Kidney glomerular epithelial cell (primary cell): ENCODE measurements around the gene RCOR1.

Source experiments
- DNase-seq: peaks from one replicate; lab custom pipeline; 2025; lab: John Stamatoyannopoulos, UW

The RCOR1 gene

GRCh38 chr14:102678394-102678793 lies 85.9 kb downstream of the RCOR1 start:
- DNase-seq, result no peak

- no peak for DNase-seq
These were observed 91.2 kb downstream of the RCOR1 start for GRCh38 chr14:102683399-102684297.

DNA sequence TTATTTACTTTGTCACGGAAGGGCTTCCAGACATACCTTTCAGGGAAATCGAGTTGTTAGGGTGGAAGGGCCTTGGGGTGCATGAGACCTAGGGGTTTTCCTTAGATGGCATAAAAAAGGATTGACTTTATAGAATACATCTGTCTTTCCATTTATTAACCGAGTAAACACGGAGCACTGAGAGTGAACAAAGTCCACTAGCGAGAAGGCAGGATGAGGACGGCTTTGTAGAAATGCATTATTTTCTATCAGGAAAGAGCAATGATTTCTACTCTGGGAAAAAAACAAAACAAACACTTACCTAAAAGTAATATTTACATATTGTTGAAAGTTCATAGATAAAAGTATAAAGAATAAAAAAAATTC lies 91.8 kb downstream of the RCOR1 start:
- DNase-seq, result no peak

- DNase-seq, result no peak
These were observed 93.8 kb downstream of the RCOR1 start for GRCh38 chr14:102686196-102686801.

- no peak for DNase-seq
These were observed 95.8 kb downstream of the RCOR1 start for GRCh38 chr14:102688290-102688689.

DNA sequence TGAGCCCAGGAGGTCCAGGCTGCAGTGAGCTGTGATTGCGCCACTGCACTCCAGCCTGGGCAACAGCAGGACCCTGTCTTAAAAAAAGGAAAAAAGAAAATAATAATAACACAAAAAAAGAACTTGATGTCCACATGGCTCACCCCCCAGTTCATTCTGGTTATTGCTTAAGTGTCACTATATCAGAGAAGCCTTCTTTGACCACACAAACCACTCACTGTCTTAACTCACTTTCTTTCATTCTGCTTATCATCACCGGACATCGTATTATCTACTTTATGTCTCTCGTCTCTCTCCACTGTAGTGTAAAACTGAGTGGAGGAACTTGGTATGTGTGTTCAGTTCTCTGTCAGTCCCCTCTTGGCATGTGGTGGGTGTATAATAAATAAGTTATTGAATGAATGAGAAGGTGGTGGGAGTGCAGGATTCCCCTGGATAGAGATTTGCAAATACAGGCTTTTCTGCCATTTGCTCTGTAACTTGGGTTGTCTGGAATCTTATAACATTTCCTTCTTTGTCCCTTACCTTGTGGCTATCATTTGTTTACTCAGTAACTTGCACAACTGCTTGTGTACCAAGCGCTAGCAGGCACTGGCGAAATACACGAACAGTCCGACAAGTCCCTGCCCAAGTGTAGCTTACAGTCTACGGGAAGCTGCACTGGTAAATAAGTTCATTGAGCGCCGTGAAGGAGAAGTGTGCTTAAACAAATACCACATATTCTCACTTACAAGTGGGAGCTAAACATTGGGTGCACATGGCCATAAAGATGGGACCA lies 98.2 kb downstream of the RCOR1 start:
- no peak for DNase-seq

DNA sequence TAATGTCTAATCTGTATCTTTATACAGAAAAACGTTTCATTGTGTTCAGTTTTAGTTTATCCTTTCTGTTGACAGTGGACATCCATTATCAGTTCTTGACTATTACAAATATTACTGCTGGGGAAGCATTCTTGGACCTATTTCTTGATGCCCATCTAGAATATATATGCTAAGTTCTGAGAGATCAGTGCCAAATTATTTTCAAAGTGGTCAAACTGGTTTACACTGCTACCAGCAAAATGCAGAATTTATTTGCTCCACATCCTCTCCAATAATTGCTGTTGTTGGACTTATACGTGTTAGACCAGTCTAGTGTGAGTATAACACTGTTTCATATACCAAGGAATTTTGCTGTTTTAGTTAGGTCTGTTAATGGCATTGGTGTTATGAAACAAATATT lies 99.3 kb downstream of the RCOR1 start:
- DNase-seq, result no peak

DNA sequence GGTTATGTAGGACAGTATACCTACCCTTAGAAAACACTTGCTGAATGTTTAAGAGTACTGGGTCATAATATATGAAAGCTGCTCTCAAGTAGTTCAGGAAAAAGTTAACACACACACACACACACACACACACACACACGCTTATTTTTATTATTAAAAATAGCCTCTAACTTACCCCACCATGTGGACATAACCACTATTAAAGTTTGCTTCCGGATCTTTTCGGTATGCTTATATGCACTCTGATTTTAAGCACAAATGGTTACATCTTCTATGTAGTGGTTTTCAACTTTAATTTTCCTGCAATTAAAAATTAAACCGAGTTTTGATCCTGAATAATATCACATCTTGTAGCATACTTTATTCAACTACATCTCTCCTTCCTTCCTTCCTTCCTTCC lies 99.9 kb downstream of the RCOR1 start:
- DNase-seq, result no peak

- no peak for DNase-seq
These were observed 100.7 kb downstream of the RCOR1 start for GRCh38 chr14:102693006-102693755.

DNA sequence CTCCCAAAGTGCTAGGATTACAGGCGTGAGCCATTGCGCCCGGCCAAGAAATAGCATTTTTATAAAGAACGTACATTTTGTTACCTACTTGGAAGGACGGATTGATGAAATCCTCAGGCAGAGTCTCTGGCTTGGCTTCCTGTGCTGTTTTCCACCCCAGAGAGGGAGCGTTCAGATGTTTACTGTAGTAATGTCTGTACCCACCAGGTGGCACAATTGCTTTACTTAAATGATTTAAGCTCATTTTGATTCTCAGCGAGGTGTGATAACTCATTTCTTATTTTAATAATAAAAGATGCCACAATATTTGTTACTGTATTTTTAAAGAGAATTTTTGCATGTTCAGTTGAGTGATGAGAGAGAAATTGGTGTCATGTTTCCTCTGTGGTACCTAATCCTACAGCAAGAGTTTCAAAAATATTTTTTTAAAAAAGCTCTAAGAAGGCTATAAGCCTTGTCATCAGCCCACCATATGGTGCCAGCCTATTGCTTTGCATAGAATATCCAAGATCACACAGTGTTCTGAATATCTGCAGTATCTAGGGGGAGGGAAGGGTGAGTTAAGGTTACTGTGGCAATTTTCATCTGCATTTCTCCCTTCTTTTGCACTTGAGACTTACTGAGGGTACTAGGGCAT lies 102.2 kb downstream of the RCOR1 start:
- peak; percentile 71 for DNase-seq

- no peak for DNase-seq
These were observed 102.7 kb downstream of the RCOR1 start for GRCh38 chr14:102695167-102695555.

GRCh38 chr14:102696332-102696731 lies 103.9 kb downstream of the RCOR1 start:
- no peak for DNase-seq

GRCh38 chr14:102696856-102697495 lies 104.5 kb downstream of the RCOR1 start:
- DNase-seq, result no peak

GRCh38 chr14:102697501-102697900 lies 105.1 kb downstream of the RCOR1 start:
- DNase-seq, result no peak

GRCh38 chr14:102699416-102700110 lies 107.1 kb downstream of the RCOR1 start:
- DNase-seq, result no peak

DNA sequence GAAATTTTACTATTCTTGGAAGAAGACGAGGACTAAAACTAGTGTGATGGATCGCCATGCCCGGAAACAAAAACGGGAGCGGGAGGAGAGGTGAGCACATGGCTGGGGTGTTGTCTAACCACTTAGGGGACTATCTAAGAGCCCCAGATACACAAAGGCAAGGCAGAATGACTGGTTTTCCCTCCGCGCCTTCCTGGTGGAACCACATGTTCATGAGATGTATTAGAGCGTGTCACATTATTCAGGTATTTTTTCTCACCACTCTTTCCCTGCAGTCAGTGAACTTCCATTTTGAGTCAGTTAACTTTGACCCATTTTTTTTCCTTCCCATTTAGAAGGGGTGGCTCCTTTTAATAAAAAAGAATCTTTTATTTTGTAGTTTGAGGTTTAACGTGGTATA lies 116.0 kb downstream of the RCOR1 start:
- no peak for DNase-seq

- DNase-seq, result no peak
These were observed 118.8 kb downstream of the RCOR1 start for GRCh38 chr14:102711207-102711606.

GRCh38 chr14:102711946-102712345 lies 119.5 kb downstream of the RCOR1 start:
- no peak for DNase-seq

DNA sequence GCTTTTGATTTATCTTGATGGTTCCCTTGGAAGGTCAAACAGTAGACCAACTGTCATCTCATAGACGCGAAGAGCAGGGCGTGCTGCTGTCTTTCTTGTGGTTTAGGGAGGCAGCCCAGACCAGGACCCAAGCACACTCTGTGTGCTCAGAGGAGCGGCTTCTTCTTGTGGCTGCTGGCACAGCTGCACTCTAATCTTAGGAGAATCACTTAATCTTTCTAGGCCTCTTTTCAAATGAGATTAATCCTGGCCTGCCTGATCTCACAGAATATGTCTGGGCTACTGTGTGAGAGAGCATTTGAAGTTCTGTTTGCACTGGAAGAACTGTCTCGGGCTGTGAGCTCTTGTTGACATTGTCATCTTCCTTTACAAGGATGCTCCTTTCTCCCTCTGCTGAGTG lies 124.8 kb downstream of the RCOR1 start:
- no peak for DNase-seq

GRCh38 chr14:102722646-102723045 lies 130.2 kb downstream of the RCOR1 start:
- no peak for DNase-seq

- DNase-seq, result no peak
These were observed 131.2 kb downstream of the RCOR1 start for GRCh38 chr14:102723650-102724049.
